ENCODE results near the gene SUMO3.

Gene SUMO3

GRCh38 chr21:44801468-44802395, 16.1 kb downstream of the SUMO3 start, which contains the start of gene UBE2G2:
UBE2G2 (minus strand) TSS chr21:44801820; CDS start chr21:44801748, 72 bp downstream.
- peak; percentile 84 for DNase-seq

- DNase-seq = peak; percentile 52
Measured at GRCh38 chr21:44800971-44801467, 16.8 kb downstream of the SUMO3 start.

- DNase-seq = no peak
Measured at GRCh38 chr21:44800103-44800502, 17.8 kb downstream of the SUMO3 start.

DNA sequence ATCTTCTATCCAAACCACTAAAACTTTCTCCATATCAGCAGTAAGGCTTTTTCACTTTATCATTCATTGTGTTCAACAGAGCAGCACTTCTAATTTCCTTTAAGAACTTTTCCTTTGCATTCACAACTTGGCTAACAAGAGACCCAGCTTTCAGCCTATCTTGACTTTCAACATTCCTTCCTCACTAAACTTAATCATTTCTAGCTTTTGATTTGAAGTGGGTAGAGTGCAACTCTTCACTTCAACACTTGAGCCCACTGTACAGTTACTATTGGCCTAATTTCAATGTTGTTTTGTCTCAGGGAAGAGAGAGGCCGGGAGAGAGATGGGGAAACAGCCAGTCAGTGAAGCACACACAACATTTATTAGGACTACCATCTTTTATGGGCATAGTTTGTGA, 18.2 kb downstream of the SUMO3 start:
- DNase-seq = no peak

DNA sequence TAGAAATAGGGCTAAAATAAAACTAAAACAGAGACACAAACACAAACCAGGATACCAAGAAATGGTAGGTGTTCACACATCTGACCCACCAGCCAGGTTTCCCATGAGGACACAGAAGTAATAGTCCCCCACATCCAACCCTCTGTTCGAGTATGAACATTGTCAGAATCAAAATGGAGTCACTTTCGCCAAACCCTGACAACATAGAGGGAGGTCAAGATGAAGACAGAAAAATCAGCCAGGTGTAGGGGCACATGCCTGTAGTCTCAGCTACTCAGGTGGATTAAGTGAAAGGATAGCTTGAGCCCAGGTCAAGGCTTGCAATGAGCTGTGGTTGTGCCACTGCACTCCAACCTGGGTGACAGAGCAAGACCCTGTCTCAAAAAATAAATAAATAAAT, 20.1 kb downstream of the SUMO3 start:
- DNase-seq = no peak

DNA sequence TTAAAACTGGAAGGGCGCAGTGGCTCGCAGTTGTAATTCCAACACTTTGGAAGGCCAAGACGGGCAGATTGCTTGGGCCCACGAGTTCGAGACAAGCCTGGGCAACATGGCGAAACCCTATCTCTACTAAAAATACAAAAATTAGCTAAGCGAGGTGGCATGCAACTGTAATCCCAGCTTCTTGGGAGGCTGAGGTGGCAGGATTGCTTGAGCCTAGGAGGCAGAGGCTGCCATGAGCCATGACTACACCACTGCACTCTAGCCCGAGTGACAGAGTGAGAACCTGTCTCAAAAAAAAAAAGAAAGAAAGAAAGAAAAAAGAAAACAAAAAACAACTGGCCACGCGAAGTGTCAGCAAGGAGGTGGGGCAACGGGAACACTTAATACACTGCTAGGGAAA, 22.5 kb downstream of the SUMO3 start:
- DNase-seq = no peak

DNA sequence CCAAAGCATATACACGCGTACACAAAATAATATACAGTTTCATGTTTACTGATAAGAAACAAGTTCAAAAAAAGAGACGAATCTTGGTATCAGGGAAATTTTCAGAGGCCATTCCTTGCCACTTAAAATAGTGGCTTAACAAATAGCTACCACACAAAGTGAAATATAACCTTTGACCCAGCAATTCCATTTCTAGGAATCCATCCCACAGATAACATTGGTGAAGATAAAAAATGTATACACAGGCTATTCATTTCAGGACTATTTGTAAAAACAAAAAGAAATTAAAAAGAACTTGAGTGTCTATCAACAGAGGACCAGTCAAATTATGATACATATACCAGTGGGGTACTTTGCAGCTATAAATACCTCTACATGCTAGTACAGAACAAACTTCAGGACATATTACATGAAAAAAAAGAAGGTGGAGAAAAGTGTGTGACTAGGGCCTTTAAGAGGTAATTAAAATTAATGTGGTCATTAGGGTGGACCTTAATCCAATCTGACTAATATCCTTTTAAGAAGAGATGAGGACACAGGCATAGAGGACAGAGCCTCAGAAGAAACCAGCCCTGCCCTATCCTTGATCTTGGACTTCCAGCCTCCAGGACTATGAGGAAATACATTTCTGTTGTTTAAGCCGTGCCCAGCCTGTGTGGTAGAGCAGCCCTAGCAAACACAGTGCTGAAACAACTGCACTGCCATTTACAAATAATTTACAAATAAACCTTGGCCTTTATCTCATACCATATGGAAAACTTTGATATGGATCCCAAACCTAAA, 24.1 kb downstream of the SUMO3 start:
- no peak for DNase-seq

GRCh38 chr21:44792702-44793591, 24.9 kb downstream of the SUMO3 start:
- DNase-seq = peak; percentile 64

GRCh38 chr21:44791993-44792392, 25.9 kb downstream of the SUMO3 start:
- no peak for DNase-seq

GRCh38 chr21:44791246-44791645, 26.6 kb downstream of the SUMO3 start:
- DNase-seq = no peak

GRCh38 chr21:44790368-44790767, 27.5 kb downstream of the SUMO3 start:
- no peak for DNase-seq

DNA sequence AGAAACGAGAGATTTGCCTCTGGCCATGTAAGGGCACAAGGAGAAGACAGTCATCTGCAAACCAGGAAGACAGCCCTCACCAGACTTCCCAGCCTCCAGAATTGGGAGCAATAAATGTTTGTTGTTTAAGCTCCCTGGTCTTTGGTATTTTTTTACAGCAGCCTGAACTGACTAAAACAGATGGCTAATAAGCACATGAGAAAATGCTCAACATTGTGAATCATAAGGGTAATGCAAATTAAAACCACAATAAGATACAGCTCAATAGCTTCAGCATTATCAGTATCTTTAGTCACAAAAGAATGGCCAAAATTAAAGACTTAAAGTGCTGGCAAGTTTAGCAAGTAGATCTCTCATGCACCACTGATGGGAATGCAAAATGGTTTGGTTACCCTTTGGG, 28.0 kb downstream of the SUMO3 start:
- DNase-seq = no peak

DNA sequence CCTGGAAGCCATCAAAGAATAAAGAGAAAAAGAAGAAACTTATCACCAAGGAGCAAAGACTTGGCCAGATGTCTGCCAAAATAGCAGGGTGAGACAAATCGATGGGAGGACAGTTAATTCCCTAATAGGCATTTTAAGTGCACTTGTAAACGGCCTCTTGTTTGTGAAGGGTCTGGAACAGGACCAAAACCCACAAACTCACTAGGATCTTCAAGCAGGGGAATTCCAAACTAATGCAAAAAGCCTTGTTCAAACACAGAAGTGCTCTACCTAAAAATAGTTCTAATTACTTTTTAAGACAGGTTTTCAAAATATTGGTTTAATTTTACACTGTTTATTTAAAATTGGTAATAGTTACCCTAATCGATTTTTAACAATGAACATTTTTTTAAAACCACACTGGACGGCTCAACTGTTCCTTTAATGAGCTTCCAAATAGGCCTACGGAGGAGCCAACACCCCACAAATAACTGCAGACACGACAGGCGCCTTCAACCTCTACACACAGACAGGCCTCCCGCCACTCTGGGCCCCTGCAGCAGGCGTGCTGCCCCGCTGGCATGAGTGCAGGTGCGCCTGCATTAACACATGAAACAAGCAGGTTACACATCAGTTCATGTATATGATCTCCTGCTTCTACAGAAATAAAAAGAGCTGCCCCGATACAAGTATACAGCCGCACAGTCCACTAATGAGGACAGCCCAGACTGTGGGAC, 32.1 kb downstream of the SUMO3 start:
- DNase-seq = no peak

DNA sequence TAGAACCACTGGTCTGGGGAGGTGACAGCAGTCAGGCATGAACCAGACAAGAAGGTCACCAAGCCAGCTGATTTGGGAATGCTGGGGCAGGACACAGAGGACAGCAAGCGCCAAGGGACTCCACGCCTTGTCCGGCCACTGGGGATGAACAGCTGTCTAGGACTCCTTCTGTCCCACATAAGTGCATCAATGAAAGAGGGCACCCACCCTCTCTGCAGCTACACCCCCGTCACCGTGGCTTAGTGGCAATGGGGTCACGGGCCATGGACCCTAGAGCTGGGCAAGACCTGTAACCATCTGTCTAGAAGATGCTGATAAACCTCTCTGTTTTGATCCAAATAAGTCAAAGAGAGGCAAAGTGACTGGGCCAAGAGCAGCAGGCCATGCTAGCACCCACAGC, 33.1 kb downstream of the SUMO3 start:
- DNase-seq = no peak

DNA sequence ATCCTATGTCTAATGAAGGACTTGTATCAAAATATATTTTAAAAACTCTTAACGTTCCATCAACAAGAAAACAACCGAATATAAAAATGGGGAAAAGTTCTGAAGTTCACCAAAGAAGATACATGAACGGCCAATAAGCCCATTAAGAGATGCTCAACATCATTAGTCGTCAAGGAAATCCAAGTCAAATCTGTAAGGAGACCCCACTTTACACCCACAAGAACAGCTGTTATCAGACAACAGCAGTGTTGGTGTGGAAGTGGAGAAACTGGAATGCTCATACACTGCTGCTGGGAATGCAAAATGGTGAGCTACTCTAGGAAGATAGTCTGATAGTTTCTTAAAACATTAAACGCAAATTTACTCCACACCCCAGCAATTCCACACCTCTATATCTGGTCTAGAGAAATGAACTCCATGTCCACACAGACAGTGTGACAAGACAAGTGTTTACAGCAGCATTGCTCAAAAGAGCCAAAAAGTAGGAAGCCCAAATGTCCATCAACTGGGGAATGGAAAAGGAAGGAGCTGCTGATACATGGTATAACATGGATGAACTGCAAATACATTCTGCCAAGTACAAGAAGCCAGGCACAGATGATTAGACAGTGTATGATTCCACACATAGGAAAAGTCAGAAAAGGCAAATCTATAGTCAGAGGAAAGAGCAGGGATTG, 34.7 kb downstream of the SUMO3 start:
- DNase-seq = no peak

- DNase-seq = no peak
Measured at GRCh38 chr21:44780767-44781459, 36.9 kb downstream of the SUMO3 start.

DNA sequence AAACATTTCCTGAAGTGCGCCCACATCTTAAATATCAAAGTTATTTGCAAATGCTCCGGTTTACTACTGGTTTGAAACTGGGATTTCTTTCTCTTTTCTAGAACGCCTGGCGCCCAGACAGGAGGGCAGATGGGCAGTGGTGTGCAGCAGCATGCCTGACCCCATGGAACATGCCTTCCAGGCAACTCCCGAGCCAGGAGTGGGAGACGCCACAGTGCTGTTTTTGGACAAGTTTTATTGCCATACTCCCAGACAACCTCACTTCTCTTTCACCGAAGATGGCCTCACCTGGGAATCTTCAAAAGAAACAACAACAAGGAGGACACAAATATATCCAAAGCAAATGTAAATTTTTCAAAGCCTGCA, 37.7 kb downstream of the SUMO3 start:
- no peak for DNase-seq

GRCh38 chr21:44779417-44780136, 38.3 kb downstream of the SUMO3 start:
- DNase-seq = no peak

GRCh38 chr21:44778983-44779382, 38.9 kb downstream of the SUMO3 start:
- DNase-seq = no peak

GRCh38 chr21:44778499-44778911, 39.4 kb downstream of the SUMO3 start:
- DNase-seq = no peak
